ENCODE measurements around the gene CRISPLD2. TPM values are rescaled to one million over a fixed set of nuclear protein-coding genes. Genes with fewer than 3 reads are reported as not detected.

The CRISPLD2 gene
- total RNA-seq, 1 donor from 2014 or later = 5.8 TPM

- TF ChIP-seq CTCF (conservative IDR thresholded peaks at IDR 0.05; ENCODE audit: low read depth, low read length) = no peak
- H3K4me3 ChIP-seq (ENCODE audit: low read depth, low read length) = no peak overlapping the region
Measured at GRCh38 chr16:84929421-84930297, 109.9 kb downstream of the CRISPLD2 start.

GRCh38 chr16:84930298-84931106 is 110.7 kb downstream of the CRISPLD2 start:
- no peak for TF ChIP-seq CTCF (conservative IDR thresholded peaks at IDR 0.05; ENCODE audit: low read depth, low read length)
- no peak overlapping the region for H3K4me3 ChIP-seq (ENCODE audit: low read depth, low read length)
- DNase-seq (ENCODE audit: low read depth) = no peak

More at GRCh38 chr16:84929421-84930297, 109.9 kb downstream of the CRISPLD2 start:
- no peak for DNase-seq (ENCODE audit: low read depth)

- no peak overlapping the region for H3K4me3 ChIP-seq (ENCODE audit: low read depth, low read length)
- no peak for TF ChIP-seq CTCF (conservative IDR thresholded peaks at IDR 0.05; ENCODE audit: low read depth, low read length)
- DNase-seq (ENCODE audit: low read depth) = no peak
Measured at GRCh38 chr16:84931107-84931494, 111.3 kb downstream of the CRISPLD2 start.

- TF ChIP-seq CTCF (conservative IDR thresholded peaks at IDR 0.05; ENCODE audit: low read depth, low read length) = no peak
- H3K4me3 ChIP-seq (ENCODE audit: low read depth, low read length) = no peak overlapping the region
- DNase-seq (ENCODE audit: low read depth) = no peak
Measured at GRCh38 chr16:84931506-84931905, 111.7 kb downstream of the CRISPLD2 start.

- TF ChIP-seq CTCF (conservative IDR thresholded peaks at IDR 0.05; ENCODE audit: low read depth, low read length) = no peak
- DNase-seq (ENCODE audit: low read depth) = no peak
- H3K4me3 ChIP-seq (ENCODE audit: low read depth, low read length) = no peak overlapping the region
Measured at GRCh38 chr16:84932681-84933080, 112.9 kb downstream of the CRISPLD2 start.

GRCh38 chr16:84933774-84934631 is 114.2 kb downstream of the CRISPLD2 start:
- no peak for DNase-seq (ENCODE audit: low read depth)
- no peak overlapping the region for H3K4me3 ChIP-seq (ENCODE audit: low read depth, low read length)
- TF ChIP-seq CTCF (conservative IDR thresholded peaks at IDR 0.05; ENCODE audit: low read depth, low read length) = no peak

Data from epithelial cell of proximal tubule (primary cell).